ENCODE measurements around the gene CC2D2A. TPM values are rescaled to one million over a fixed set of nuclear protein-coding genes. Genes with fewer than 3 reads are reported as not detected.

CC2D2A gene
- total and polyA plus RNA-seq, 2 donors from 2014 or later: 26.7 to 51.2 TPM

DNA sequence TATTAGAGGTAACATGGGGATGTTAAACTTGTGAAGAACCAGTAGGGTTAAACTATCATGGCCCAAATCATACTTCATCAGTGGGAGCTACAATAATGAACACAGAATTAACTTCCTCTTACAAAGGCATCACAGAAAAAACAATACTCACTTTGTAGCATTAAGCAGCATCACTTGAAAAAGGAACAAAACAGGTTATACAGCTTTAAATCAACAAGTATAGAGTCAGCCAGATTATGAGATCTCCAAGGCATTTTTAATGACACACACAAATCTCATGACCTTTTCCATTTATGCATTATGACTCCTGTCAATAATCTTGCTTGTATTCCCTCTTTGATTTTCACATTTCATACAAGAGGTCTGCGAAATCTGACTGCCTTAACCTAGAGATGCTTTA lies 167.1 kb downstream of the CC2D2A start:
- DNase-seq (no peak), FAIRE-seq (no peak)
- Histone ChIP-seq H3K36me3 (ENCODE audit: control insufficient read depth in 2 of 3, insufficient read depth in 3 of 3, low read length in 3 of 3) (peaks cover 5 to 29% (median 12%) of the 10 kb centered on the region in 3 donors), H3K9ac (ENCODE audit: low read length in 3 of 3) (no peak overlapping the region), H3K4me1 (ENCODE audit: control insufficient read depth in 2 of 3, insufficient read depth in 2 of 3, low read depth in 1 of 3, low read length in 3 of 3) (no peaks in the 10 kb centered on the region), H3K9me3 (ENCODE audit: control insufficient read depth in 2 of 3, insufficient read depth in 1 of 3, low read length in 3 of 3) (no peaks in the 10 kb centered on the region), H3K4me3 (ENCODE audit: low read length in 3 of 3) (no peak overlapping the region), H3K27ac (ENCODE audit: low read depth in 2 of 2, low read length in 2 of 2) (no peak overlapping the region), H3K27me3 (ENCODE audit: control insufficient read depth, insufficient read depth, low read length) (no peaks in the 10 kb centered on the region)
- intact Hi-C loops (cut with DNase I): no loop called here
- TF ChIP-seq, protein P1, sequence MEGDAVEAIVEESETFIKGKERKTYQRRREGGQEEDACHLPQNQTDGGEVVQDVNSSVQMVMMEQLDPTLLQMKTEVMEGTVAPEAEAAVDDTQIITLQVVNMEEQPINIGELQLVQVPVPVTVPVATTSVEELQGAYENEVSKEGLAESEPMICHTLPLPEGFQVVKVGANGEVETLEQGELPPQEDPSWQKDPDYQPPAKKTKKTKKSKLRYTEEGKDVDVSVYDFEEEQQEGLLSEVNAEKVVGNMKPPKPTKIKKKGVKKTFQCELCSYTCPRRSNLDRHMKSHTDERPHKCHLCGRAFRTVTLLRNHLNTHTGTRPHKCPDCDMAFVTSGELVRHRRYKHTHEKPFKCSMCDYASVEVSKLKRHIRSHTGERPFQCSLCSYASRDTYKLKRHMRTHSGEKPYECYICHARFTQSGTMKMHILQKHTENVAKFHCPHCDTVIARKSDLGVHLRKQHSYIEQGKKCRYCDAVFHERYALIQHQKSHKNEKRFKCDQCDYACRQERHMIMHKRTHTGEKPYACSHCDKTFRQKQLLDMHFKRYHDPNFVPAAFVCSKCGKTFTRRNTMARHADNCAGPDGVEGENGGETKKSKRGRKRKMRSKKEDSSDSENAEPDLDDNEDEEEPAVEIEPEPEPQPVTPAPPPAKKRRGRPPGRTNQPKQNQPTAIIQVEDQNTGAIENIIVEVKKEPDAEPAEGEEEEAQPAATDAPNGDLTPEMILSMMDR (IDR thresholded peaks at IDR 0.05; ENCODE audit: borderline replicate concordance, extremely low read depth, insufficient read depth): no peak

GRCh38 chr4:15638418-15638817 lies 168.7 kb downstream of the CC2D2A start:
- Histone ChIP-seq H3K27ac (ENCODE audit: low read depth in 2 of 2, low read length in 2 of 2) (no peak overlapping the region), H3K9ac (ENCODE audit: low read length in 3 of 3) (no peak overlapping the region), H3K4me1 (ENCODE audit: control insufficient read depth in 2 of 3, insufficient read depth in 2 of 3, low read depth in 1 of 3, low read length in 3 of 3) (no peaks in the 10 kb centered on the region), H3K27me3 (ENCODE audit: control insufficient read depth, insufficient read depth, low read length) (no peaks in the 10 kb centered on the region), H3K36me3 (ENCODE audit: control insufficient read depth in 2 of 3, insufficient read depth in 3 of 3, low read length in 3 of 3) (peaks cover 5 to 29% (median 9%) of the 10 kb centered on the region in 3 donors), H3K9me3 (ENCODE audit: control insufficient read depth in 2 of 3, insufficient read depth in 1 of 3, low read length in 3 of 3) (no peaks in the 10 kb centered on the region), H3K4me3 (ENCODE audit: low read length in 3 of 3) (no peak overlapping the region)
- FAIRE-seq (no peak), DNase-seq (no peak)
- intact Hi-C loops (cut with DNase I): no loop called here
- TF ChIP-seq, protein P1 (IDR thresholded peaks at IDR 0.05; ENCODE audit: borderline replicate concordance, extremely low read depth, insufficient read depth): no peak

DNA sequence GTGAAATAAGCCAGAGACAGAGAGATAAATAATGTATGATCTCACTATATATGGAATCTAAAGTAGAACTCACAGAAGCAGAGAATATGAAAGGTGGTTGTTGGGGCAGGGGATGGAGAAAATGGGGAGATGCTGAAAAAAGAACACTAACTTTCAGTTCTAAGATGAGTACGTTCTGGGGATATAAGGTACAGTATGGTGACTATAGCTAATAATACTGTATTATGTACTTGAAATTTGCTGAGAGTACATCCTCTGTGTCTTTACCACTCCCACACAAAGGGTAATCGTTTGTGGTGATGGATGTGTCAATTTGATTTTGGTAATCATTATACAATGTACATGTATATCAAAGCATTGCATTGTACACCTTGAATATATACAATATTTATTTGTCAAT lies 178.9 kb downstream of the CC2D2A start:
- TF ChIP-seq, protein P1 (IDR thresholded peaks at IDR 0.05; ENCODE audit: borderline replicate concordance, extremely low read depth, insufficient read depth): no peak
- intact Hi-C loops (cut with DNase I): no loop called here

More for the DNA sequence above, 178.9 kb downstream of the CC2D2A start:
- no peaks in the 10 kb centered on the region for H3K9me3 ChIP-seq (ENCODE audit: control insufficient read depth in 2 of 3, insufficient read depth in 1 of 3, low read length in 3 of 3)
- FAIRE-seq (no peak), DNase-seq (no peak)
- H3K36me3 ChIP-seq (ENCODE audit: control insufficient read depth in 2 of 3, insufficient read depth in 3 of 3, low read length in 3 of 3): no peaks in the 10 kb centered on the region
- peak overlapping the region in 1 of 3 donors; percentile 7 for H3K9ac ChIP-seq (ENCODE audit: low read length in 3 of 3)
- no peak overlapping the region for H3K27ac ChIP-seq (ENCODE audit: low read depth in 2 of 2, low read length in 2 of 2)
- peak overlapping the region in 1 of 3 donors; percentile 16 for H3K4me3 ChIP-seq (ENCODE audit: low read length in 3 of 3)
- H3K4me1 ChIP-seq (ENCODE audit: control insufficient read depth in 2 of 3, insufficient read depth in 2 of 3, low read depth in 1 of 3, low read length in 3 of 3): peaks cover 4 to 26% (median 10%) of the 10 kb centered on the region in 3 donors
- H3K27me3 ChIP-seq (ENCODE audit: control insufficient read depth, insufficient read depth, low read length): no peaks in the 10 kb centered on the region

Measured in kidney (tissue), 14 donors.